Stimulated activated CD4-positive, alpha-beta T cell treated with anti-CD3 and anti-CD28 coated beads, Interleukin-4, amount 100 ng/mL, for 1 hour (primary cell): ENCODE data around the gene PHF11.
A peak's percentile ranks its signal among the peaks of the same experiment; 100 is the strongest.

Source experiments
- DNase-seq: peaks from one replicate; pipeline ENCODE4 v3.0.0-alpha.2; 2020

Gene PHF11

DNA sequence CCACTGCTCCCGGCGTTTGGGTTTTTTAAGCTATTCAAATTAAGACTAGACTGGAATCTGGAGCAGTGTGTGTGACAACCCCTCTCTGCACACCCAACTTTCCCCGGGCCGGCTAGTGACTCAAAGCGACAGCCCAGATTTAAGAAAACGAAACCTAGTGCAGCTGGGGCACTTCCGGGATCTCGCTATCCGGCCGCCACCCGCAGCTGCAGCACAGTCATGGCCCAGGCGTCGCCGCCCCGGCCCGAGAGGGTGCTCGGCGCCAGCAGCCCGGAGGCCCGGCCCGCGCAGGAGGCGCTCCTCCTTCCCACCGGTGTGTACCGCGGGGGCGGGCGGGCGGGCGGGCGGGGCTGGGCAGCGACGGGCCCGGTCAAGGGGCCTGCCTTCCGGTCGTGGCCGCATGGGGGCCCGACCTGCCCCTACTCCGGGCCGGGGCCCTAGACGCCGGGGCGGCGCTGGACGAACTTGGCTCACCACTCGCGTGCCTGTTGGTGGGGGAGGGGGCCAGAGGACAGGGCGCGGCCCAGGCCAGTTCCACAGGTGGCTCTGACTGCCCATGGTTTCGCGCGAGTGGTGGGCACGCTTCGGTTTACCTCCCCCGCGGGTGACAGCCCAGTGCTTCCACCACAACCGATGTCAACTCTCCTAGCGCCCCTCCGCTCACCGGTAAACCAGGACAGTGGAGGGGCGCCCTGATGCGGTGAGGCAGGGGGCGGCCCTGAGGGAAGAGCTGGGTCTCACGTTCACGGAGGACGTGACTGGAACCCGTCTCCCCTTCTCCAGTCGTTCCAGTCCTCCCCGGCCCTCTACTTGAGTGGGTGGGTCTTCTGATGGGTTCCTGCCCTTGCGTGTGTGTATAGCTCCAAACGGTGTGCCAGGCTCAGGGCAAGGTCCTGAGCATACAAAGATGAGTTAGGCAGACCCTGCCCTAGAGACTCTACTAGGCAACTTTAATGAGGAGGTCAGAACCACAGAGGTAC lies at the start of gene PHF11:
Gene PHF11, plus strand, starts transcription at position 171 of the 980 bp plus-strand sequence. Its CDS starts 49 bp downstream, at position 220.
- DNase-seq, result peak; percentile 86

DNA sequence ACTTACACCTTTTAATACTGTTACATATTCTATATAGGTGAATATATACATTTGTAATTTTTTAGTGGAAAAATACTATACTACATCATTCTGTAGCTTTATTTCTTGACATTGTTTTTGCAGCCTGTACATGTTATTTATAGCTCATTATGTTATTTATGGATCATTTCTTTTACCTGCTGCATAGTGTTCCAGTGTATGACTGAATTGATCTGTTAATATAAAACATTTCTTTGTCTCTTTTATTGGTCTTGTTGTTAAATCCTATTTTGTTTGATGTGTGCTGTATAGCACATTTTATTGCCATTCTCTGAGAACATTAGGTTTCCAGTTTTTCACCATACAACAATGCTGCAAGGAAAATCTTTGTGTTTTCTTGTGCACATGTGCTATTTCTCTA lies 49.3 kb upstream of the PHF11 start:
- DNase-seq, result no peak

DNA sequence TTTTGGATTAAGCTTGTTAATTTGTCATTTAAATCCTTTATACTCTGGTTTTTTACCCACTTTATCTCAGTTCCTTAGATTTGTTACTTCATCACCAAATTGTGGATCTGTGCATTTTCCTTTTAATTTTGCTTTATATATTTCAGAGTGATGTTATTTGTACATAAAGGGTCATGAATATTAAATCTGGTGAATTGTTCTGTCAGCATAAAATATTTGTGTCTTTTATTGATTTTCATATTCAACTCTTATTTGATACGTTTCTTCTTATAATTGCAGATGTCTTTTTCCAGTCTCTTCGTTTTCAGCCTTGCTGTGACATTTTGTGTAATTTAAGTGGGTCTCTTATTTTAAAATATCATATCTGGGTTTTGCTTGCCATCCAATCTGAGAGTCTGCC lies 47.0 kb upstream of the PHF11 start:
- DNase-seq, result no peak

DNA sequence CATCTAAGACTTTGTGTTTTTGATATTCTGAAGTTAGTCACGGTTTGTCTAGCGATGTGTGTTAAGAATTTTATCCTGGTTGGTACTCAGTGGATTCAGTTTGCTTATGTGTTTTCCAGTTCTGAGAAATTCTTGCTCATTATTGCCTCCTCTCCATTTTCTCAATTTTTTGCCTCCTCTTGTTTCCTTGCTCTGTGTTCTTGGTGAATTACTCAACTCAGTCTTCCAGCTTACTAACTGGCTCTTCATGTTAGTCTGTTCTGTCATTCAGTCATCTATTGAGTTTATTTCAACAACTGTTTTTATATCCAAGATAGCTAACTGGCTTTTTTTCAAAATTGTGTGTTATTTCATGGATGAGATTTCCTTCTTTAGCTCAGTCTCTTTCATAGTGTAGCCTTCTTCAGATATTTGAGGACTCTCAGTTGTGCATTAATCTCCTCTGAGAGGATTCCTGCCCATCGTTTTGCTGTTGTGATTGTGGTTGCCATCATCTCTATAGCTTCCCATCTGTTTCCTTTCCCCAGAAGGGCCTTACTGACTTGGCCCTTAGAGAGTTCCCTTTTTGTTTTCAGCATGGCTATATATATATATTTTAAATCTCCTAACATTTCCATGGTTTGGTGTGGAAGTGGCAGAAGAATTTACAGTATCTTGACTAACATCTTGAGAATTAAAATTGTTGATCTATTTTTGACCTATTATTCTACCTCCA lies 45.5 kb upstream of the PHF11 start:
- DNase-seq, result no peak

DNA sequence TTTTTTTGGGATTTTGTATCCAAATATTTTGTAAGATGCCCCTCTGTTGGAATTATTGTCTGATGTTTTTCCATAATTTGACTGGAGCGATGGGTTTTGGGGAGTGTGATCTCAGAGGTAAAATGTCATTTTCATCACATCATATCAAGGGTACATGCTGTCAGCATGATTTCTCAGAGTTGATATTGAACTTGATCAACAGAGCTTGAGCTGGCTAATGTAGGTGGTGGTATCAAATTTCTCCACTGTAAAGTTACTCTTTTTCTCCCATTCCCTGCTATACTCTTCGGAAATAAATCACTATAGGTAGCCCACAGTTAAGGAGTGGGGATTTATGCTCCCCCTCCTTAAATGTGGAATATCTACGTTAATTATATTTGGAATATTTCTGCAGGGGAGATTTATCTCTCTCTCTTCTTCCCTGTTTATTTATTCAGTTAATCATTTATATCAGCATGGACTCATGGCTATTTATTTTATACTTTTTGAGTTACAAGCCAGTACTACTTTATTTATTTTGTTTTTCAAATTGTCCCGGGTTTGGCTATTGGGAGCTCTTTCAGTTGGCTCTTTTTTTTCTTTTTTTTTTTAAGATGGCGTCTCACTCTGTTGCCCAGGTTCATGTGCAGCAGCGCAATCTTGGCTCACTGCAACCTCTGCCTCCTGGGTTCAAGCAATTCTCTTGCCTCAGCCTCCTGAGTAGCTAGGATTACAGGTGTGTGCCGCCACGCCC lies 42.9 kb upstream of the PHF11 start:
- DNase-seq, result no peak

DNA sequence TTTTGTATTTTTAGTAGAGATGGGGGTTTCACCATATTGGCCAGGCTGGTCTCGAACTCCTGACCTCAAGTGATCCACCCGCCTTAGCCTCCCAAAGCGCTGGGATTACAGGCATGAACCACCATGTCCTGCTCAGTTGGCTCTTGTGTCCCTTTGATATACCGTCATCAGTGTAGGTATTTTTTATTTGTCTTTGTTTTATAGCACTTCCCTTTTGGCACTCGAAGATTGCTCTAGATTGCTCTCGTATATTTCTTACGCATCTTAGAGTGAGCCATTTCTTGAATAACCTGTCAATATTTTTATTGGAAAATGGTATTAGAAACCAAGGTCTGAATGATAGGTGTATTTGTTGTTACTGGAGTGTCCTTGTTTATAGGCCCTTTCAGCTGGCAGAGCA lies 42.3 kb upstream of the PHF11 start:
- no peak for DNase-seq

DNA sequence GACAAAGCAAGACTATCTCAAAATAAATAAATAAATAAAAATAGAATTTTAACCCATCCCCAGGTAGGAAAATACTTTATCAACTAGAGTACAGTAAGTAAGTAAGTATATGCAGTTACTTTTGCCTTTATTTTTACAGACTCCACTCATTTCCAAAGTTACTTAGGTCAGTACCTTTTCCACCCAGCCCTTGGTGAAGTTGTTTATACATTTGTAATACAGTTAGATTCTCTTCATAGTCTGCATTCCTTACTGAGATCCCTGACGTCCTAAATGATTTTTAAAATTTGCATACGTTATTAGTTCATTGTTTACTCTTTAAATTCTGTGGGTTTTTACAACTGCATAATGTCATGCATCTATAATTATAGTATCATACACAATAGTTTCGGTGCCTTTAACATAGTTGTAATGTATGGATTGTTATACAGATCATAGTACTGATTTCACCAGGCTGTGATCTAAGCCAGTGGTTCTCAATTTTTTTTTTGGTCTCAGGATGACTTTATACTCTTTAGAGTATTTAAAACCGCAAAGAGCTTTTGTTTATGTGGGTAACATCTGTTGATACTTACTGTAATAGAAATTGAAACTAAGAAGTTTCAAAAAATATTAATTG lies 41.3 kb upstream of the PHF11 start:
- DNase-seq, result no peak

DNA sequence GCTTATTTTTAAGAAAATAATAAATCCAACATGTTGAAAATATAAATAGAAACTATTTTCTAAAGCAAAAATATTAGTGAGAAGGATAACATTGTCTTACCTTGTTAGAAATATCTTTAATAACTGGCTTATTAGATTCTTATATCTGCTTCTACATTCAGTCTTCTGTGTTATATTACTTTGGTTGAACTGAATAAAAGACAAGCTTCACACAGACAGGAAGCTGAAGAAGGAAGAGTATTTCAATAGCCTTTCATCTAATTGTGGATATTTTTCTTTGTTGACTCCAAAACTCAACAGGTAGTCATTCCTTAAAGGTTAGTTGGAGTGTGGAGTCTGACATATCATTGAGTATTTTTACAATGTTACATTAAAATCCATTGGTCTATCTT lies 40.8 kb upstream of the PHF11 start:
- DNase-seq, result no peak

DNA sequence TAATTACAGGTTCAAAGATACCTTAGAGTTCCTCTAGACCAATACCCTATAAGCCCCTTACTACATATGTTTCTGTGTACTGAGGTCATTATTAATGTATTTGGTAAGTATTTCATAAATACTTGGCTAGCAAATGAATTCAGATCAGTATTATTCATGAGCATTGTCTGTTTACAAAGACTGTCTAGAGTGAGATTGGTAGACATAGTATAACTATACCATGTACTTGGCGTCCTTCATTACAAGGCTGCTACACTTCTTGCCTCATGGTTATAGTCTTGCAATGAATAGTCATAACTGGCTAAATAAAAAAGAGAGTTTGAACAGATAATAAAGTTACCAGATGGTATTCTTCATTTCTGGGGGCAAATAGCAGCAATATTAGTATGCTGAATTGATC lies 39.6 kb upstream of the PHF11 start:
- DNase-seq, result no peak

DNA sequence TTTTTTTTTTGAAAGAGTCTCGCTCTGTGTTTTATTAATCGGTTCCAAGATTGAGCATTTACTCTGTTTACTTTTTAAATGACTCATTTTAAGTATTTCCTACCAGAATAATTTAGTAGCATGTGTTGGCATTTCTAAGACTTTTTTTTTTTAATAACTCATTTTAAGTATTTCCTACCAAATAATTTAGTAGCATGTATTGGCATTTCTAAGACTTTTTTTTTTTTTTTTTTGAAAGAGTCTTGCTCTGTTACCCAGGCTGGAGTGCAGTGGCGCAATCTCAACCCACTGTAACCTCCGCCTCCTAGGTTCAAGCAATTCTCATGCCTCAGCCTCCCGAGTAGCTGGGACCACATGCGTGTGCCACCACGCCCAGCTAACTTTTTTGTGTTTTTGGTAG lies 38.5 kb upstream of the PHF11 start:
- DNase-seq, result no peak

DNA sequence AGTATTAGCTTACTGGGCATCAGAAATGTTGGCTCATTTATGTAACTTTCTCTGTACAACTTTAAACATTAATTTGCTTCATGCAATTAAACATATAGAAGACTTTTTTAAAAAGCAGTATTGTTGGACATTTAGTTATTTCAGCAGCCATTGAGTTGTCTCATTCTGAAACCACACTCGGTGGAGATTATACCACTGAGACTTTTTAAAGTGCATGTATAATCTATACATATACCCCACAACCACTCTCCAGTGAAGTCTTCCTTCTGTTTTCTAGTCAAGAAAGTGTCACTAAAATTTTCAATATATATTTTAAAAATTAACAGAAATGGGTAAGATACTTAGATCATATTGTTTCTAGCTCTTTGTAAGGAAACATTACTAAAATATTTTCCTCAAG lies 36.2 kb upstream of the PHF11 start:
- DNase-seq, result no peak

DNA sequence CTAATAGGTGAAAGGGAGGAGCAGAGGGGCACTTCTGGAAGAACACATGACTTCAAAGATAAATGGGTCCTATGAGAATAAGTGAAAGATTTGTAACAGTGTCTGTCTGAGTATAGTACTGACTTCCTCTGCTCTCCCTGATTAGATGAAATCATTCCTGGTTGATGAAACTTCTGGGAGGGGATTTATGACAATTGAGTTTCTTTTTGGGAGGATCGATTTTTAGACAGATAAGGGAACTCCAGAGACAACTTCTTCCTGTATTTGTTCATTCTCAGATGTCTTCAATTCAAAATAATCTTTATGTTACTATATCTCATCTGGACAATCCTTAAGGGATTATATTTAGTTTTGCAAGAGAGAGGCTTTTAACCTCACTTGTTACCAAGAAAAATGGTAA lies 31.7 kb upstream of the PHF11 start:
- no peak for DNase-seq

DNA sequence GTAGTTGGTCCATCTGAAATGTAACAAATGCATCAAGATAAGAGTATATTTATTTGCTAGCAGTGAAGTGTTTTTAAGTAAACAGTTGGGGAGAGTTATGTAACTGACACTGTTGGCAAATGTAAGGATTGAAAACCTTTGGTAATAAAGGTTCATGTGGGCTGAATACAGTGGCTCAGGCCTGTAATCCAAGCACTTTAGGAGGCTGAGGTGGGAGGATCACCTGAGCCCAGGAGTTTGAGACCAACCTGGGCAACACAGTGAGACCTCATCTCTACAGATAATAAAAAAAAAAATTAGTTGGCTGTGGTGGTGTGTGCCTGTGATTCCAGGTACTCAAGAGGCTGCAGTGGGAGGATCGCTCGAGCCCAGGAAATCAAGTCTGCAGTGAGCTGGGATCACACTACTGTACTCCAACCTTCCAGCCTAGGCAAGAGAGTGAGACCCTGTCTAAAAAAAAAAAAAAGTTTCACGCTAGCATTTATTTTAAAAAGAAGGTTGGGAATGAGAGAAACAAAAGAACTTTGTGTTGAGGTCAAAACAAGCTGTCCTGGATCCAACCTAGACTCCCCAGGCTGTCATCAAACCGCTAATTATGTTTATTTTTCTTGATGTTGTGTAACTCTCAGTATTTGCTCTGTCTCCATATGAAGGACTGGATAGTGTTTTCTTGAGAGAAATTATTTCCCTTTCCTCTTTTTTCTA lies 31.0 kb upstream of the PHF11 start:
- DNase-seq, result no peak

DNA sequence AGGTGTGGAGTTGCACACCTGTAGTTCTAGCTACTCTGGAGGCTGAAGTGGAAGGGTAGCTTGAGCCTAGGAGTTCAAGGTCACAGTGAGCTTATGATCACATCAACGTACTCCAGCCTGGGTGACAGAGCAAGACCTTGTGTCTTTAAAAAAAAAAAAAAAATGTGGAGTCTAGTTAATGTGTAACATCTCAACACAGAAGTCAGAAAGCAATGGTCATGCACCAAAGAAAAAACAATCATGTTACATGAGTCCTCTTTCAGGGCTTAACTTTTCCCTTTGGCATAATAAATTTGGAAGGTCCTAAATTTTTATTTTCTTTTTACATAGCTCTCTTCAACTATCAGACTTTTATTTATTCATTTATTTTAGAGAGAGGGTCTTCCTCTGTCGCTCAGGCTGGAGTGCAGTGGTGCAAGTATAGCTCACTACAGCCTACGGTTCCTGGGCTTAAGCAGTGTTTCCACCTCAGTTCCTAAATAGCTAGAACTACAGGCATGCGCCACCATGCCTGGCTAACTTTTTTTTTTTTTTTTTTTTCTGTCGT lies 29.4 kb upstream of the PHF11 start:
- no peak for DNase-seq

DNA sequence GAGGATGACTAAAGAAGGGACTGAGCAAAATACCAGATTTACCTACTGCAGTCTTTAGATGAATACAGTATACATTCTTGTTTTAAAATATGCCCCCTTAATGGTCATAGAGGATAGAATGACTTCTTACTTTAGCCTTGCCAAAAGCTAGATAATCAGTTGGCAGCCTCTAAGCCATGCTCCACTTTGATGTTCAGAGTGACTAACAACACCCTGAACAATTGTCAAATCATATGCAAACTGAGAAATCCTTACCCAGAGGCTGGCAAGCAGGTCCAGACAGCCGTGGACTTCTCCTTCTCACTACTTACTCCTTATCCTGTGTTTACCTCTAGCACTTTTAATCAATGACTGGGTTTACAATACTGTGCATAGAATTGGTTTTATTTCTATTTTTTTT lies 23.6 kb upstream of the PHF11 start:
- no peak for DNase-seq

DNA sequence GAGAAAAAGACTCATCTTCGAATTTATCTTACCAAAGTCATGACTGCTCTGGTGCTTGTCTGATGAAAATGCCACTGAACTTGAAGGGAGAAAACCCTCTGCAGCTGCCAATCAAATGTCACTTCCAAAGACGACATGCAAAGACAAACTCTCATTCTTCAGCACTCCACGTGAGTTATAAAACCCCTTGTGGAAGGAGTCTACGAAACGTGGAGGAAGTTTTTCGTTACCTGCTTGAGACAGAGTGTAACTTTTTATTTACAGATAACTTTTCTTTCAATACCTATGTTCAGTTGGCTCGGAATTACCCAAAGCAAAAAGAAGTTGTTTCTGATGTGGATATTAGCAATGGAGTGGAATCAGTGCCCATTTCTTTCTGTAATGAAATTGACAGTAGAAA lies 19.2 kb upstream of the PHF11 start:
- DNase-seq, result no peak

DNA sequence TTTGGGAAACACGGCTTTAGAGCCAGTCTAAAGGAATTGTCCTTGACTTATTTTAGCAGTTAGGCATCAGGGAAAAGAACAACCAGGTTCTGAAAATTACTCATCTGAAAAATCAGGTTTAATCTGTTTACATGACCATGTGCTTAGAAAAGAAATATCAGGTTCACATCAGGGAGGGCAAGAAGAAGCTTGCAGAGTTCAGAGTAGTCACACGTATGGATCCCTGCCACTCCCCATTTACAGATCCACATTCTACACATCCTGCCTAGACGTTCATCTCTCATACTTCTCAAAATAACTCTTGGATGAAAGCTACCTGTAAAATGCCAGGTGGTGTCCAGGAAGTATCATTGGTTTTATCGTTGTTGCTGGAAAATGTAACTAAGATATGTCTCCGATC lies 14.0 kb upstream of the PHF11 start:
- DNase-seq, result no peak

DNA sequence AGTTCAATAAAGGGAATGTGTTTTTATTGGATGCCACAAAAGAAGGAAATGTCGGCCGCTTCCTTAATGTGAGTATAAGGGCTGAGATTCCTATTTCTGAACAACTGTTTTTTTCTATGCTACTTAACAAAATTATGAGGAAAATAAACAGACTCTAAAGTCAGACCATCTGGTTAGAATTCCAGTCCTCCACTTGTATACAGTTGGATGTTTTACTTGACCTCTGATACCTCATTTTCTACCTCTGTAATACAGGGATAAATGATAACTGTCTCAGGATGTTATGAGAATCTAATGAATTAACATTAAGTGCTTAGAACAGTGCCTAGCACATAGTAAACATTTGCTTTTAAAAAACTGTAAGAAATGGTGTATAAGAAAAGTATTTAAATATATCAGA lies 7.2 kb upstream of the PHF11 start:
- no peak for DNase-seq

DNA sequence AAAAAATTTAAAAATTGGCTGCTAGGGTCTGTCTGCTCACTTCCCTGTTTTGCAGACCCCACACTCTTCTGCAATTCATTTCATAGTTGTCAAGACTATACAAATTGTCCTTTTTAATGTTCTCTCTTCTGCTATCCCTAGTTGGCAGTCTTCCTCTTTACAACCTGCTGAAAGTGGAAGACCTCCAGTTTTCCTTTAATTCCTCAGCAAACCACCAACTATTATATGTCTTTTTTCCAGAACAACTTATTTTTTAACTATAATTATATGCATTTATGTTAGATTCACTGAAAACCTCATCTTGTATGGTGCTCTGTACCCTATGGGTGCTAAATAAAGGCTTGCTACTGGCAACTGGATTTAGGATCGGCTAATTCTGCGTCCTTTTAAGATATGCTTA lies 1.1 kb upstream of the PHF11 start:
- no peak for DNase-seq

DNA sequence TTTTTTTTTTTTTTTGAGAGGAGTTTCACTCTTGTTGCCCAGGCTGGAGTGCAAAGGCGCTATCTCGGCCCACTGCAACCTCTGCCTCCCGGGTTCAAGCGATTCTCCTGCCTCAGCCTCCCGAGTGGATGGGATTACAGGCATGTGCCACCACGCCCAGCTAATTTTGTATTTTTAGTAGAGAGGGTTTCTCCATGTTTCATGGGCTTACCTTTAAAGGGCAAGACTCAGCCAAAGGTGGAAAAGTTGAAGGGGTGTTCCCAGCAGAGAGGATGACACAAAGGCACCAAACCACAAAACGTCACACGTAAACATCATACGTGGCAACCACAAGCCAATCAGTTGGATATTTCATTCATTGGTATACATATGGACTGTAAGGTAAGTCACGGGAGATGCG lies 1.1 kb downstream of the PHF11 start:
- peak; percentile 18 for DNase-seq

DNA sequence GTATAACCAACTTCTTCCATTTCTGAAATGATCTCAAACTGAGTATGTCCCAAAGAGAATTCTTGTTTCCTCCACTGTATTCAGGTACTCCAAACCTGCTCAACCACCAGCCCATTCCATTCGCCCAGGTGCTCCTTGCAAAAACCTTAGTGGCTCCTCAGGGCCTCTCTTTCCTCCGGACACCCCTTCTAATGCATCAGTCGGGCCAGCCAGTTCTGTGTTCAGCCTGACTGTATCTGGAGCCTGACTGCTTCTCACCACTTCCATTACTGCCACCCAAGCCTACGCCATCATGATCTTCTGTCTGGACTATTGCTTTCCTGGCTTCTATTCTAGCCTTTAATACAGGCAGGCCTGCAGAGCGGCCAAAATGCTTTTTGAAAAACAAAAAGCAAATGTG lies 1.5 kb downstream of the PHF11 start:
- no peak for DNase-seq

DNA sequence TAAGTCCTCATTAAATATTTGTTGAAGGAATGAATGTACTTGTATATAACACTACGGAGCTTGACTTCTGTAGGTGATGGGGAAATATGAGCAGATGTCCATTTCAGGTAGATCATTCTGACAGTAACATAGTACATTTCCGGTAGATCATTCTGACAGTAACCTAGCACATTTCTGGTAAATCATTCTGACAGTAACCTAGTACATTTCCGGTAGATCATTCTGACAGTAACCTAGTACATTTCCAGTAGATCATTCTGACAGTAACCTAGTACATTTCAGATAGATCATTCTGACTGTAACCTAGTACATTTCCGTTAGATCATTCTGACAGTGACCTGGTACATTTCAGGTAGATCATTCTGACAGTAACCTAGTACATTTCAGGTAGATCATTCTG lies 2.5 kb downstream of the PHF11 start:
- no peak for DNase-seq
